Peyer's patch (tissue), 4 donors: Measurements from ENCODE around the gene LCE2C.

ENCODE experiments used
- POLR2A ChIP-seq, 2 donors: fragments of 450-650 bp; IDR thresholded peaks; one replicate each; pipeline ENCODE4 v1.5.1; 2017; ENCODE audit warnings: antibody characterized with exemption in 2 of 2, mild to moderate bottlenecking in 2 of 2, moderate library complexity in 2 of 2
- TF ChIP-seq, protein P1 (sequence below), 6 experiments: fragments of 450-650 bp in 4 of 6; fragments of 200-600 bp in 2 of 6; sonication (generic) in 1 of 6; IDR thresholded peaks; one replicate each; pipeline ENCODE4 v1.5.1; 2017 to 2019; ENCODE audit warnings: antibody characterized with exemption in 6 of 6, mild to moderate bottlenecking in 3 of 6, moderate library complexity in 1 of 6

GRCh38 chr1:152679459-152679858, 4.4 kb downstream of the LCE2C start:
- TF ChIP-seq, protein P1, sequence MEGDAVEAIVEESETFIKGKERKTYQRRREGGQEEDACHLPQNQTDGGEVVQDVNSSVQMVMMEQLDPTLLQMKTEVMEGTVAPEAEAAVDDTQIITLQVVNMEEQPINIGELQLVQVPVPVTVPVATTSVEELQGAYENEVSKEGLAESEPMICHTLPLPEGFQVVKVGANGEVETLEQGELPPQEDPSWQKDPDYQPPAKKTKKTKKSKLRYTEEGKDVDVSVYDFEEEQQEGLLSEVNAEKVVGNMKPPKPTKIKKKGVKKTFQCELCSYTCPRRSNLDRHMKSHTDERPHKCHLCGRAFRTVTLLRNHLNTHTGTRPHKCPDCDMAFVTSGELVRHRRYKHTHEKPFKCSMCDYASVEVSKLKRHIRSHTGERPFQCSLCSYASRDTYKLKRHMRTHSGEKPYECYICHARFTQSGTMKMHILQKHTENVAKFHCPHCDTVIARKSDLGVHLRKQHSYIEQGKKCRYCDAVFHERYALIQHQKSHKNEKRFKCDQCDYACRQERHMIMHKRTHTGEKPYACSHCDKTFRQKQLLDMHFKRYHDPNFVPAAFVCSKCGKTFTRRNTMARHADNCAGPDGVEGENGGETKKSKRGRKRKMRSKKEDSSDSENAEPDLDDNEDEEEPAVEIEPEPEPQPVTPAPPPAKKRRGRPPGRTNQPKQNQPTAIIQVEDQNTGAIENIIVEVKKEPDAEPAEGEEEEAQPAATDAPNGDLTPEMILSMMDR (IDR thresholded peaks at IDR 0.05) = no peak
- no peak for TF ChIP-seq POLR2A (IDR thresholded peaks at IDR 0.05)
